Fibroblast of skin of left biceps (primary cell): ENCODE results near the gene FOXL3.

ENCODE experiments used
- DNase-seq, 2 experiments: peaks; one replicate each; pipeline ENCODE4 v3.0.0-alpha.2; 2013; ENCODE audit warnings: low read depth in 2 of 2

FOXL3 gene

GRCh38 chr7:338295-339061, 48.5 kb downstream of the FOXL3 start:
- DNase-seq, result no peak

- DNase-seq, result no peak
Measured at GRCh38 chr7:339062-339342, 49.0 kb downstream of the FOXL3 start.

- no peak for DNase-seq
Measured at GRCh38 chr7:339696-340095, 49.7 kb downstream of the FOXL3 start.

- no peak for DNase-seq
Measured at GRCh38 chr7:340200-340937, 50.4 kb downstream of the FOXL3 start.
